Neural cell (in vitro differentiated cells): ENCODE data around the gene ROR2.

Experiments
- EP300 ChIP-seq: fragments of 450-650 bp; conservative IDR thresholded peaks from 2 replicates; pipeline ENCODE4 v1.6.1; 2014; ENCODE audit warnings: antibody characterized with exemption, mild to moderate bottlenecking, moderate library complexity; ENCODE audit not compliant: poor library complexity, severe bottlenecking
- EZH2 ChIP-seq: fragments of 200-600, 300-800 bp; shearing (Covaris generic), sonication (generic); IDR thresholded peaks from 2 replicates; pipeline ENCODE4 v1.6.1; 2014; ENCODE audit warnings: antibody characterized with exemption, low read length, borderline replicate concordance, mild to moderate bottlenecking; ENCODE audit not compliant: insufficient read depth, poor library complexity, severe bottlenecking
- MXI1 ChIP-seq: fragments of 450-650 bp; conservative IDR thresholded peaks from 2 replicates; pipeline ENCODE4 v1.6.1; 2014; ENCODE audit warnings: antibody characterized with exemption, mild to moderate bottlenecking; ENCODE audit not compliant: poor library complexity, severe bottlenecking
- POLR2AphosphoS5 ChIP-seq: IDR thresholded peaks from 2 replicates; pipeline ENCODE4 v1.6.1; 2012
- RAD21 ChIP-seq: fragments of 450-650 bp; conservative IDR thresholded peaks from 2 replicates; pipeline ENCODE4 v1.6.1; 2014; ENCODE audit warnings: antibody characterized with exemption, mild to moderate bottlenecking, moderate library complexity
- TAF1 ChIP-seq: IDR thresholded peaks from 2 replicates; pipeline ENCODE4 v1.6.1; 2012; ENCODE audit warnings: low read depth
- TF ChIP-seq, protein P1 (sequence below): fragments of 450-650 bp; IDR thresholded peaks from 2 replicates; pipeline ENCODE4 v1.5.1; 2014; ENCODE audit warnings: antibody characterized with exemption, mild to moderate bottlenecking, moderate library complexity; ENCODE audit not compliant: poor library complexity, severe bottlenecking
- TF ChIP-seq, protein P2 (sequence below): IDR thresholded peaks from 2 replicates; pipeline ENCODE4 v1.6.1; 2012; ENCODE audit warnings: borderline replicate concordance

DNA sequence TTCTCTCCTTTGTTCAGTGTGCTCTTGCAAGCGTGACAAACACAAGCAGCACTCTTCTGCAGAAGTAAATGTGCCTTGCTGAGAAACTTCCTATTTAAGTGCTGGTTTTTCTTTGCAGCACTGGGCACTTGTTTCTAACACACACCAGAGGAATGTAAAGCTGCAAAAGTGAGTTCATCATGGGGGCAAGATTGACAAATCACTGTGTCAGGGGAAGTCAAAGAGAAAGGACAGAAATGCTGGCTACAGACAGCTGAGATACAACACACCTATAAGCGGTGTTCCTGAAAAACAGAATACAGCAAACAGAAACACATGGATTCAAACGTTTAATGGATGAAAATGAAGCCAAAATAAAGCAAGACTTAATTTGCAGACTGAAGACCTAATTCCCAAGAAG lies 19.6 kb downstream of the ROR2 start:
- TF ChIP-seq EZH2 (no peak), POLR2AphosphoS5 (no peak), EP300 (no peak), TAF1 (no peak), MXI1 (no peak), RAD21 (no peak)
- TF ChIP-seq, protein P1, sequence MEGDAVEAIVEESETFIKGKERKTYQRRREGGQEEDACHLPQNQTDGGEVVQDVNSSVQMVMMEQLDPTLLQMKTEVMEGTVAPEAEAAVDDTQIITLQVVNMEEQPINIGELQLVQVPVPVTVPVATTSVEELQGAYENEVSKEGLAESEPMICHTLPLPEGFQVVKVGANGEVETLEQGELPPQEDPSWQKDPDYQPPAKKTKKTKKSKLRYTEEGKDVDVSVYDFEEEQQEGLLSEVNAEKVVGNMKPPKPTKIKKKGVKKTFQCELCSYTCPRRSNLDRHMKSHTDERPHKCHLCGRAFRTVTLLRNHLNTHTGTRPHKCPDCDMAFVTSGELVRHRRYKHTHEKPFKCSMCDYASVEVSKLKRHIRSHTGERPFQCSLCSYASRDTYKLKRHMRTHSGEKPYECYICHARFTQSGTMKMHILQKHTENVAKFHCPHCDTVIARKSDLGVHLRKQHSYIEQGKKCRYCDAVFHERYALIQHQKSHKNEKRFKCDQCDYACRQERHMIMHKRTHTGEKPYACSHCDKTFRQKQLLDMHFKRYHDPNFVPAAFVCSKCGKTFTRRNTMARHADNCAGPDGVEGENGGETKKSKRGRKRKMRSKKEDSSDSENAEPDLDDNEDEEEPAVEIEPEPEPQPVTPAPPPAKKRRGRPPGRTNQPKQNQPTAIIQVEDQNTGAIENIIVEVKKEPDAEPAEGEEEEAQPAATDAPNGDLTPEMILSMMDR: no peak
- TF ChIP-seq, protein P2, sequence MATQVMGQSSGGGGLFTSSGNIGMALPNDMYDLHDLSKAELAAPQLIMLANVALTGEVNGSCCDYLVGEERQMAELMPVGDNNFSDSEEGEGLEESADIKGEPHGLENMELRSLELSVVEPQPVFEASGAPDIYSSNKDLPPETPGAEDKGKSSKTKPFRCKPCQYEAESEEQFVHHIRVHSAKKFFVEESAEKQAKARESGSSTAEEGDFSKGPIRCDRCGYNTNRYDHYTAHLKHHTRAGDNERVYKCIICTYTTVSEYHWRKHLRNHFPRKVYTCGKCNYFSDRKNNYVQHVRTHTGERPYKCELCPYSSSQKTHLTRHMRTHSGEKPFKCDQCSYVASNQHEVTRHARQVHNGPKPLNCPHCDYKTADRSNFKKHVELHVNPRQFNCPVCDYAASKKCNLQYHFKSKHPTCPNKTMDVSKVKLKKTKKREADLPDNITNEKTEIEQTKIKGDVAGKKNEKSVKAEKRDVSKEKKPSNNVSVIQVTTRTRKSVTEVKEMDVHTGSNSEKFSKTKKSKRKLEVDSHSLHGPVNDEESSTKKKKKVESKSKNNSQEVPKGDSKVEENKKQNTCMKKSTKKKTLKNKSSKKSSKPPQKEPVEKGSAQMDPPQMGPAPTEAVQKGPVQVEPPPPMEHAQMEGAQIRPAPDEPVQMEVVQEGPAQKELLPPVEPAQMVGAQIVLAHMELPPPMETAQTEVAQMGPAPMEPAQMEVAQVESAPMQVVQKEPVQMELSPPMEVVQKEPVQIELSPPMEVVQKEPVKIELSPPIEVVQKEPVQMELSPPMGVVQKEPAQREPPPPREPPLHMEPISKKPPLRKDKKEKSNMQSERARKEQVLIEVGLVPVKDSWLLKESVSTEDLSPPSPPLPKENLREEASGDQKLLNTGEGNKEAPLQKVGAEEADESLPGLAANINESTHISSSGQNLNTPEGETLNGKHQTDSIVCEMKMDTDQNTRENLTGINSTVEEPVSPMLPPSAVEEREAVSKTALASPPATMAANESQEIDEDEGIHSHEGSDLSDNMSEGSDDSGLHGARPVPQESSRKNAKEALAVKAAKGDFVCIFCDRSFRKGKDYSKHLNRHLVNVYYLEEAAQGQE: no peak
